Calu3 (cell line): ENCODE measurements around the gene PYCR2. TPM values are rescaled to one million over a fixed set of nuclear protein-coding genes. Genes with fewer than 3 reads are reported as not detected.
A peak's percentile ranks its signal among the peaks of the same experiment; 100 is the strongest.

ENCODE experiments used
- BruUV-seq: library from RNA; stranded (reverse); fragments of 400-500 nt; replicated peaks from 2 replicates; lab custom pipeline; 2021; lab: Mats Ljungman, UMichigan
- CTCF ChIA-PET: fragments of 300-600 bp; sonication (Branson Sonifier 250); formaldehyde crosslinking; loops from one replicate; lab custom pipeline; 2022; ENCODE audit warnings: antibody characterized with exemption; lab: Charles Lee
- DNase-seq: peaks from one replicate; pipeline ENCODE4 v3.0.0; 2022
- H3K27ac Mint-ChIP-seq: one replicate; pipeline ENCODE4 v1.8.0; 2022; ENCODE audit warnings: mixed read lengths; ENCODE audit not compliant: unreplicated experiment
- H3K27me3 Mint-ChIP-seq: one replicate; pipeline ENCODE4 v1.8.0; 2022; ENCODE audit warnings: mixed read lengths; ENCODE audit not compliant: unreplicated experiment
- H3K36me3 Mint-ChIP-seq: one replicate; pipeline ENCODE4 v1.8.0; 2022; ENCODE audit warnings: mild to moderate bottlenecking, moderate library complexity, mixed read lengths; ENCODE audit not compliant: insufficient read depth, unreplicated experiment
- H3K4me1 Mint-ChIP-seq: one replicate; pipeline ENCODE4 v1.8.0; 2022; ENCODE audit warnings: mild to moderate bottlenecking, low read depth, mixed read lengths; ENCODE audit not compliant: unreplicated experiment
- H3K4me3 Mint-ChIP-seq: one replicate; pipeline ENCODE4 v1.8.0; 2022; ENCODE audit warnings: mild to moderate bottlenecking, low read depth, moderate library complexity, mixed read lengths; ENCODE audit not compliant: unreplicated experiment
- H3K9me3 Mint-ChIP-seq: one replicate; pipeline ENCODE4 v1.8.0; 2022; ENCODE audit warnings: low read depth, mixed read lengths; ENCODE audit not compliant: unreplicated experiment
- intact Hi-C: fragments of 100-400 bp; cut with micrococcal nuclease; formaldehyde crosslinking; loops from one replicate; pipeline ENCODE4 v1.10.0; 2022; ENCODE audit not compliant: unreplicated experiment
- total RNA-seq: library from RNA; stranded (reverse); gene quantifications from 2 replicates; pipeline ENCODE4 v1.2.3, GENCODE V29; 2022
- TF ChIP-seq, protein P1 (sequence below): fragments of 200-600 bp; IDR thresholded peaks from one replicate; pipeline ENCODE4 v1.8.0; 2022; ENCODE audit warnings: antibody characterized with exemption; ENCODE audit not compliant: unreplicated experiment

The PYCR2 gene
- total RNA-seq, 1 experiment from 2014 or later: 91.9 TPM

- no TSS peak for BruUV-seq
- intact Hi-C loops: no loop called here
- peaks cover 24% of the 10 kb centered on the region for H3K4me1 Mint-ChIP-seq
- CTCF ChIA-PET: interaction anchor here (0.7 to 1.3 kb wide), 2 partner anchors 9 to 487 kb away, joined by 3 to 9 read pairs; no protein-coding TSS in a partner anchor
- TF ChIP-seq, protein P1, sequence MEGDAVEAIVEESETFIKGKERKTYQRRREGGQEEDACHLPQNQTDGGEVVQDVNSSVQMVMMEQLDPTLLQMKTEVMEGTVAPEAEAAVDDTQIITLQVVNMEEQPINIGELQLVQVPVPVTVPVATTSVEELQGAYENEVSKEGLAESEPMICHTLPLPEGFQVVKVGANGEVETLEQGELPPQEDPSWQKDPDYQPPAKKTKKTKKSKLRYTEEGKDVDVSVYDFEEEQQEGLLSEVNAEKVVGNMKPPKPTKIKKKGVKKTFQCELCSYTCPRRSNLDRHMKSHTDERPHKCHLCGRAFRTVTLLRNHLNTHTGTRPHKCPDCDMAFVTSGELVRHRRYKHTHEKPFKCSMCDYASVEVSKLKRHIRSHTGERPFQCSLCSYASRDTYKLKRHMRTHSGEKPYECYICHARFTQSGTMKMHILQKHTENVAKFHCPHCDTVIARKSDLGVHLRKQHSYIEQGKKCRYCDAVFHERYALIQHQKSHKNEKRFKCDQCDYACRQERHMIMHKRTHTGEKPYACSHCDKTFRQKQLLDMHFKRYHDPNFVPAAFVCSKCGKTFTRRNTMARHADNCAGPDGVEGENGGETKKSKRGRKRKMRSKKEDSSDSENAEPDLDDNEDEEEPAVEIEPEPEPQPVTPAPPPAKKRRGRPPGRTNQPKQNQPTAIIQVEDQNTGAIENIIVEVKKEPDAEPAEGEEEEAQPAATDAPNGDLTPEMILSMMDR: no peak
- no peak overlapping the region for H3K27ac Mint-ChIP-seq
- DNase-seq: no peak
- no peaks in the 10 kb centered on the region for H3K27me3 Mint-ChIP-seq
- H3K9me3 Mint-ChIP-seq: no peaks in the 10 kb centered on the region
- no peak overlapping the region for H3K4me3 Mint-ChIP-seq
- no peaks in the 10 kb centered on the region for H3K36me3 Mint-ChIP-seq
Observed at GRCh38 chr1:225906467-225906866, 17.6 kb downstream of the PYCR2 start.

- Mint-ChIP-seq H3K4me1 (peaks cover 13% of the 10 kb centered on the region), H3K9me3 (no peaks in the 10 kb centered on the region), H3K27me3 (no peaks in the 10 kb centered on the region), H3K27ac (no peak overlapping the region), H3K4me3 (no peak overlapping the region), H3K36me3 (no peaks in the 10 kb centered on the region)
- TF ChIP-seq, protein P1: no peak
- intact Hi-C loops: no loop called here
- CTCF ChIA-PET: no interaction called here
- no peak for DNase-seq
- BruUV-seq: no TSS peak
Observed at GRCh38 chr1:225903623-225904022, 20.4 kb downstream of the PYCR2 start.

GRCh38 chr1:225899044-225899925 is 24.8 kb downstream of the PYCR2 start:
- no peak overlapping the region for H3K4me3 Mint-ChIP-seq
- H3K27ac Mint-ChIP-seq: no peak overlapping the region
- DNase-seq: no peak
- no peaks in the 10 kb centered on the region for H3K36me3 Mint-ChIP-seq
- no peaks in the 10 kb centered on the region for H3K9me3 Mint-ChIP-seq
- H3K27me3 Mint-ChIP-seq: no peaks in the 10 kb centered on the region
- CTCF ChIA-PET: no interaction called here
- TF ChIP-seq, protein P1: no peak
- peaks cover 35% of the 10 kb centered on the region for H3K4me1 Mint-ChIP-seq
- intact Hi-C loops: no loop called here
- BruUV-seq: no TSS peak

DNA sequence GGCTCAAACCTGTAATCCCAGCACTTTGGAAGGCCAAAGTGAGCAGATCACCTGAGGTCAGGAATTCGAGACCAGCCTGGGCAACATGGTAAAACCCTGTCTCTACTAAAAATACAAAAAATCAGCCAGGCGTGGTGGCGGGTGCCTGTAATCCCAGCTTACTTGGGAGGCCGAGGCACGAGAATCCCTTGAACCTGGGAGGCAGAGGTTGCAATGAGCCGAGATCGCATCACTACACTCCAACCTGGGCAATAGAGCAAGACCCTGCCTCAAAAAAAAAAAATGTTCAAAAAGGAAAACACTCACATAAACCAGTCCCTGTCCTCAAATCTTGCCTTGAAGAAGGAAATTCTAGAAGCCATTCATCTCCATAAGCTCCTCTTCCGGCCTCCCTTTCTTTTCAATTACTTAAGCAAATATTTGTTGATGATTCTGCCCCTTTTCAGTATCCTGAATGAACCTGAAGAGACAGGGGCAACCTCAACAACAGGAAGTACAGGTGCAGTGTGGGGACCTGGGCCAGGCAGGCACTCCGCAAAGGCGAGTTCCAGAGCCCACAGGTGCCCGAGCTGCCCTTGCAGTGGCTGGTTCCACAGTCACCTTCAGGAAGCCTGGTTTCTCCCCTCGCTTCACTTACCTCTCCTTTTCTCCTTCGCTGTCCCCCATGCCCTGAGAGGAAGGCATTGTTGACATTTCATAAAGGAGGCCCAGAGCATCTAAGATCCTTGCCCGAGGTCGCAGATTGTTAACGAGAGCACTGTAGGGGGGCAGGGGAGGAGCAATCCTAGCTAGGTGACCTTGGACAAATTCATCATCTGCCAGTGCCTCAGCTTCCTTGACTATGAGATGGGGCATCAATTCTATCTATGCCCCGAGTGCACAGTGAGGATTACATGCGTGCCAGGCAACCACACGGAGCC is 26.2 kb downstream of the PYCR2 start:
- Mint-ChIP-seq H3K4me1 (peaks cover 35% of the 10 kb centered on the region), H3K4me3 (no peak overlapping the region), H3K9me3 (no peaks in the 10 kb centered on the region), H3K36me3 (no peaks in the 10 kb centered on the region), H3K27ac (peak overlapping the region; percentile 77), H3K27me3 (no peaks in the 10 kb centered on the region)
- no TSS peak for BruUV-seq
- TF ChIP-seq, protein P1: no peak
- DNase-seq: no peak
- intact Hi-C loops: no loop called here
- CTCF ChIA-PET: interaction anchor here (0.6 to 1.7 kb wide), 10 partner anchors 9 to 417 kb away, joined by 3 to 15 read pairs (median 6); partner anchors contain the start of genes PYCR2, SRP9 and TMEM63A
